Activated T-cell treated with anti-CD3 and anti-CD28 coated beads, Interleukin-2, amount 50 U/mL, for 72 hours (primary cell): Measurements from ENCODE around the gene PXK. TPM values are rescaled to one million over a fixed set of nuclear protein-coding genes. Genes with fewer than 3 reads are reported as not detected.

Source experiments
- ATAC-seq, 2 donors: fragments of 150-1000 bp; cut with Tn5 transposase; replicated peaks in 1 of 2; 2 replicates each; pipeline ENCODE4 v1.10.0; 2021; ENCODE audit warnings: moderate library complexity in 2 of 2, mild to moderate bottlenecking in 1 of 2
- DNase-seq, 2 donors: peaks; one replicate each; pipeline ENCODE4 v3.0.0; 2021 to 2022; ENCODE audit warnings: mixed read lengths in 1 of 2
- H3K27ac Mint-ChIP-seq: one replicate; pipeline ENCODE4 v1.8.0; 2022; ENCODE audit warnings: mild to moderate bottlenecking, moderate library complexity, mixed read lengths
- H3K27me3 Mint-ChIP-seq: one replicate; pipeline ENCODE4 v1.8.0; 2022; ENCODE audit warnings: low read depth, mixed read lengths
- H3K36me3 Mint-ChIP-seq, 2 donors: one replicate each; pipeline ENCODE4 v1.8.0; 2022; ENCODE audit warnings: mixed read lengths in 2 of 2, mild to moderate bottlenecking in 1 of 2; ENCODE audit not compliant: insufficient read depth in 2 of 2
- H3K4me1 Mint-ChIP-seq: one replicate; pipeline ENCODE4 v1.8.0; 2022; ENCODE audit warnings: low read depth, mixed read lengths
- H3K4me3 Mint-ChIP-seq, 2 donors: one replicate each; pipeline ENCODE4 v1.8.0; 2022; ENCODE audit warnings: mild to moderate bottlenecking in 2 of 2, mixed read lengths in 2 of 2, moderate library complexity in 2 of 2
- H3K9me3 Mint-ChIP-seq, 2 donors: one replicate each; pipeline ENCODE4 v1.8.0; 2022; ENCODE audit warnings: mixed read lengths in 2 of 2
- total RNA-seq, 2 donors: library from RNA; stranded (reverse); gene quantifications; one replicate each; pipeline ENCODE4 v1.2.3, GENCODE V29; 2022

Gene PXK
- total RNA-seq, 2 donors from 2014 or later = 76.1 to 79.0 TPM

DNA sequence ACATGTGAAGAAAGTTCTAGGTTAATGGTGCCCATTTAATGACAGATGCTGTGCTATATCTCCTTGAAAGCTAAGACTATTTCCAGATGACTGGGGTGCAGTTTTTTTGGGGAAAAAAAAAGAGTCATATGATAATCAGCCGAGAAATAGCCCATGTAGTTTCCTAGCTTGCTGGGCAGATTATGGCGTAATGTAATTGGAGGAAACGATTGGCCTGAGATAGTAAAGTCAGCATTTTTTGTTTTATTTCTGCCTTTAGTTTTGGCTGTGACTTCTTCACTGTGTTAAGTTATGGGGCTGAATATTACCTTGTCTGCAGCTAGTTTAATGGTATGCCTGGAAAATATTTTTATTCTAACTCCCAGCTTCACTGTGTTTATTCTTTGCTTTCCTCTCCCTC, 77.0 kb downstream of the PXK start:
- DNase-seq = no peak
- Mint-ChIP-seq H3K9me3 (no peaks in the 10 kb centered on the region), H3K27ac (no peak overlapping the region), H3K4me3 (no peak overlapping the region), H3K27me3 (no peaks in the 10 kb centered on the region), H3K36me3 (peaks cover 3 to 19% of the 10 kb centered on the region in 2 donors), H3K4me1 (peaks cover 6% of the 10 kb centered on the region)
- no peak for ATAC-seq

- DNase-seq = no peak
- no peak overlapping the region for H3K27ac Mint-ChIP-seq
- no peak overlapping the region for H3K4me3 Mint-ChIP-seq
- peaks cover 3 to 21% of the 10 kb centered on the region in 2 donors for H3K36me3 Mint-ChIP-seq
- H3K27me3 Mint-ChIP-seq = no peaks in the 10 kb centered on the region
- no peak for ATAC-seq
- no peaks in the 10 kb centered on the region for H3K9me3 Mint-ChIP-seq
- H3K4me1 Mint-ChIP-seq = peaks cover 6% of the 10 kb centered on the region
Observed at GRCh38 chr3:58411036-58411435, 78.3 kb downstream of the PXK start.

GRCh38 chr3:58411851-58412830, 79.4 kb downstream of the PXK start:
- Mint-ChIP-seq H3K27ac (no peak overlapping the region), H3K4me1 (peaks cover 6% of the 10 kb centered on the region)
- no peak for ATAC-seq

GRCh38 chr3:58414538-58415197, 82.0 kb downstream of the PXK start:
- Mint-ChIP-seq H3K27ac (no peak overlapping the region), H3K4me3 (no peak overlapping the region), H3K27me3 (no peaks in the 10 kb centered on the region), H3K9me3 (no peaks in the 10 kb centered on the region), H3K4me1 (peaks cover 6% of the 10 kb centered on the region), H3K36me3 (peaks cover 0 to 3% of the 10 kb centered on the region in 2 donors)
- ATAC-seq (peak; percentile 51 to 60), DNase-seq (peak; percentile 35 to 47)

More at GRCh38 chr3:58411851-58412830, 79.4 kb downstream of the PXK start:
- H3K9me3 Mint-ChIP-seq = no peaks in the 10 kb centered on the region
- H3K4me3 Mint-ChIP-seq = no peak overlapping the region
- peaks cover 3 to 21% of the 10 kb centered on the region in 2 donors for H3K36me3 Mint-ChIP-seq
- DNase-seq = no peak
- H3K27me3 Mint-ChIP-seq = no peaks in the 10 kb centered on the region

DNA sequence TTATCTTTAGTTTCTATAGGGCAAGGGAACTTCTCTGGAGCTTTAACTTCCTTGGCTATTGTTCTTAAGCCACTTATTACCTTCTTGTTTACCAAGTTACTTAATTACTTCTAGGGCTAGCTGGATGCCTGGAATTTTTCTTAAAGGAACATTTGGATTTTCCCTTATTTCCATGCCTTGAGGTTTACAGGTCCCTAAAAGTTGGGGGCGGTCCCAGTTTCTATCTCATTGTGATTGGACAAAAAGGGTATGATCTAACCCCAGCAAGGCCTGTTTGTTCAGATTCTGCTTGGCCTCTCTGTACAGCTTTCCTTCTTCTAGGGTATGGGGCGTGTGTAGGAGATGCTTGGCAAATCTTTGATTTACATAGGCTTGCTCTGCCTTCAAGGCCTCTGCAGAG, 83.5 kb downstream of the PXK start:
- Mint-ChIP-seq H3K27me3 (no peaks in the 10 kb centered on the region), H3K4me3 (no peak overlapping the region), H3K27ac (no peak overlapping the region), H3K4me1 (peaks cover 6% of the 10 kb centered on the region), H3K36me3 (peaks cover 0 to 9% of the 10 kb centered on the region in 2 donors), H3K9me3 (no peaks in the 10 kb centered on the region)
- ATAC-seq (no peak), DNase-seq (no peak)

GRCh38 chr3:58417075-58417474, 84.4 kb downstream of the PXK start:
- no peaks in the 10 kb centered on the region for H3K9me3 Mint-ChIP-seq
- H3K36me3 Mint-ChIP-seq = peaks cover 0 to 9% of the 10 kb centered on the region in 2 donors
- ATAC-seq (no peak), DNase-seq (no peak)
- H3K27ac Mint-ChIP-seq = no peak overlapping the region
- no peaks in the 10 kb centered on the region for H3K27me3 Mint-ChIP-seq
- no peak overlapping the region for H3K4me3 Mint-ChIP-seq
- H3K4me1 Mint-ChIP-seq = peaks cover 6% of the 10 kb centered on the region

GRCh38 chr3:58418227-58418626, 85.5 kb downstream of the PXK start:
- ATAC-seq (no peak), DNase-seq (no peak)
- Mint-ChIP-seq H3K27ac (peak overlapping the region; percentile 76), H3K4me1 (peaks cover 6% of the 10 kb centered on the region), H3K4me3 (no peak overlapping the region), H3K9me3 (no peaks in the 10 kb centered on the region), H3K27me3 (no peaks in the 10 kb centered on the region), H3K36me3 (peaks cover 0 to 13% of the 10 kb centered on the region in 2 donors)

GRCh38 chr3:58419780-58420507, 87.3 kb downstream of the PXK start:
- H3K27ac Mint-ChIP-seq = peak overlapping the region; percentile 57

GRCh38 chr3:58421004-58421403, 88.3 kb downstream of the PXK start:
- H3K4me1 Mint-ChIP-seq = no peaks in the 10 kb centered on the region
- ATAC-seq = no peak
- peaks cover 0 to 19% of the 10 kb centered on the region in 2 donors for H3K36me3 Mint-ChIP-seq
- H3K9me3 Mint-ChIP-seq = no peaks in the 10 kb centered on the region
- DNase-seq = no peak
- no peaks in the 10 kb centered on the region for H3K27me3 Mint-ChIP-seq
- H3K4me3 Mint-ChIP-seq = no peak overlapping the region
- H3K27ac Mint-ChIP-seq = no peak overlapping the region

More at GRCh38 chr3:58419780-58420507, 87.3 kb downstream of the PXK start:
- Mint-ChIP-seq H3K4me3 (no peak overlapping the region), H3K9me3 (no peaks in the 10 kb centered on the region), H3K27me3 (no peaks in the 10 kb centered on the region), H3K4me1 (no peaks in the 10 kb centered on the region), H3K36me3 (peaks cover 0 to 15% of the 10 kb centered on the region in 2 donors)
- ATAC-seq (peak; percentile 41 to 49), DNase-seq (no peak)

DNA sequence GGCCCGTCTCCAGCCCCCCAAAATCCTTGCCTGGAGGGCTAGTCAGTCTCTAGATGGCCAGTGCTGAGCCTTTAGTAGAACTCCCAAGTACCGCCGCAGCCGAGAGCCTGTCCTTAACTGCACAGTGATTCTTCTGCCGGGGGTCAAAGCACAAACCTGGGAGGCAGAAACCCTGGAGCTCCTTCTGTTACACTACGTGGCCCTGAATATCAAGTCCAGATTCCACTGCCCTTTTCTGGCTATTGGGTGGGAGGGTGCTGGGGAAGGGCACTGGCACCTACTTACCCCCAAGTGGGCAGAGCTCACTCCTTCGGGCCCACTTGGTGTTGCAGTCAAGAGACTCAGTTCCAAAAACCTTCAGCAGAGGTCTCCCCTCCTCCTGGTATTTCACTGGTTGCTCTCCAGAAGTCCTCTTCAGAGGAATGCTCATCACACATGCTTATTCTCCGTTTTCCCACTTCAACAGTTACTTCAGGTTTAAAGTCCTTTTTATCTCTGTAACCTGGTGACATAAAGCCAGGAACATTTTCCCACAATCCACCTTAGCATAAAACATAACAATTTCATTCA, 90.1 kb downstream of the PXK start:
- H3K4me3 Mint-ChIP-seq = no peak overlapping the region
- no peaks in the 10 kb centered on the region for H3K9me3 Mint-ChIP-seq
- DNase-seq = no peak
- H3K27me3 Mint-ChIP-seq = no peaks in the 10 kb centered on the region
- H3K36me3 Mint-ChIP-seq = peaks cover 0 to 21% of the 10 kb centered on the region in 2 donors
- peak overlapping the region; percentile 3 for H3K27ac Mint-ChIP-seq
- H3K4me1 Mint-ChIP-seq = no peaks in the 10 kb centered on the region
- no peak for ATAC-seq

GRCh38 chr3:58424613-58425012, 91.9 kb downstream of the PXK start:
- no peak for DNase-seq
- no peak for ATAC-seq
- Mint-ChIP-seq H3K4me3 (no peak overlapping the region), H3K36me3 (peaks cover 4 to 32% of the 10 kb centered on the region in 2 donors), H3K9me3 (no peaks in the 10 kb centered on the region), H3K27me3 (no peaks in the 10 kb centered on the region), H3K27ac (peak overlapping the region; percentile 73), H3K4me1 (peaks cover 4% of the 10 kb centered on the region)

DNA sequence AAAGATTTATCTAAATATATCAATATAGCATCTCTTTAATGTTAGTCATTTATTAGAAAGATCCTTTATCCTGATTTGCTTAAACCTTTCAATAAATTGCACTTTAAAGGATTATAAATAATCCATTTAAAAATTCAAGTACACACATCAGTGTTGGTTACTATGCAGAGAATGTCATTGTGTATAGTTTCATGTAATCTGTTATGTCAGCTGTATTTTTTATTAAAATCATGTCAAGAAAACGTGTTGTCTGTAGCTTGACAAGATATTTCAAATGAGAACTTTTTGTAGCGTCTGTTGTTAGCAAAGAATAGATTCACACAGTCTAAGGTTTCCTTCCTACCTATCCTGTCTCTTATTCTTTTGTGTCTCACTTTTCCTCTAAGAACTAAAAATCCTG, 93.1 kb downstream of the PXK start:
- Mint-ChIP-seq H3K4me1 (peaks cover 9% of the 10 kb centered on the region), H3K36me3 (peaks cover 4 to 27% of the 10 kb centered on the region in 2 donors), H3K4me3 (no peak overlapping the region), H3K9me3 (no peaks in the 10 kb centered on the region), H3K27me3 (no peaks in the 10 kb centered on the region), H3K27ac (peak overlapping the region; percentile 72)
- ATAC-seq (no peak), DNase-seq (no peak)
